Activated CD8-positive, alpha-beta memory T cell treated with anti-CD3 and anti-CD28 coated beads for 24 hours (primary cell): ENCODE measurements around the gene SLC29A1.

Source experiments
- DNase-seq: peaks from one replicate; pipeline ENCODE4 v3.0.0-alpha.2; 2020

The SLC29A1 gene

GRCh38 chr6:44256775-44257024 is 33.3 kb downstream of the SLC29A1 start:
- DNase-seq, result no peak

GRCh38 chr6:44257025-44257752 is 33.8 kb downstream of the SLC29A1 start, which contains the start of gene SLC35B2:
TSS of gene SLC35B2 (minus strand) at chr6:44257528. CDS start at chr6:44257410, 118 bp downstream.
- peak; percentile 88 for DNase-seq

- DNase-seq, result no peak
These were observed 34.4 kb downstream of the SLC29A1 start for GRCh38 chr6:44257753-44258324.

GRCh38 chr6:44258325-44258863 is 35.0 kb downstream of the SLC29A1 start:
- no peak for DNase-seq

- no peak for DNase-seq
These were observed 35.5 kb downstream of the SLC29A1 start for GRCh38 chr6:44258921-44259320.

- no peak for DNase-seq
These were observed 36.6 kb downstream of the SLC29A1 start for GRCh38 chr6:44260011-44260410.

GRCh38 chr6:44260451-44261297 is 37.3 kb downstream of the SLC29A1 start:
- no peak for DNase-seq

- DNase-seq, result no peak
These were observed 38.2 kb downstream of the SLC29A1 start for GRCh38 chr6:44261581-44261980.

GRCh38 chr6:44262467-44263353 is 39.3 kb downstream of the SLC29A1 start:
- DNase-seq, result peak; percentile 59

- peak; percentile 72 for DNase-seq
These were observed 40.1 kb downstream of the SLC29A1 start for GRCh38 chr6:44263354-44264100.

- peak; percentile 70 for DNase-seq
These were observed 41.0 kb downstream of the SLC29A1 start for GRCh38 chr6:44264154-44265006.

- DNase-seq, result peak; percentile 100
These were observed 41.8 kb downstream of the SLC29A1 start, which contains the start of gene NFKBIE for GRCh38 chr6:44265007-44265721. TSS of gene NFKBIE (minus strand) at chr6:44265551. CDS start at chr6:44265346, 205 bp downstream.

- DNase-seq, result no peak
These were observed 42.4 kb downstream of the SLC29A1 start for GRCh38 chr6:44265722-44266233.

GRCh38 chr6:44266347-44266746 is 43.0 kb downstream of the SLC29A1 start:
- DNase-seq, result no peak

GRCh38 chr6:44267252-44267651 is 43.9 kb downstream of the SLC29A1 start:
- no peak for DNase-seq

GRCh38 chr6:44268095-44268628 is 44.8 kb downstream of the SLC29A1 start:
- DNase-seq, result peak; percentile 85

- no peak for DNase-seq
These were observed 46.0 kb downstream of the SLC29A1 start for GRCh38 chr6:44269178-44269920.

- DNase-seq, result peak; percentile 60
These were observed 46.6 kb downstream of the SLC29A1 start, which contains the start of gene TMEM151B for GRCh38 chr6:44269921-44270525. TSS of gene TMEM151B (plus strand) at chr6:44270450. CDS start at chr6:44270743, 293 bp downstream.
